GM18858 (cell line): ENCODE results near the gene C15orf39.
"Not testable (repeated sequence)": the region's sequence is repeated elsewhere in the genome, so short reads cannot be mapped to it uniquely, and the experiment has no call there.

Experiments used
- ATAC-seq: cut with Tn5 transposase; IDR thresholded peaks from one replicate; pipeline ENCODE4 v1.9.1; 2021; ENCODE audit not compliant: unreplicated experiment

The C15orf39 gene

GRCh38 chr15:75201616-75202250, at the start of gene C15orf39:
Gene C15orf39, plus strand, starts transcription at chr15:75201882. Its CDS starts 4,167 bp downstream, at chr15:75206049.
- ATAC-seq = no peak

GRCh38 chr15:75152382-75153079, 49.2 kb upstream of the C15orf39 start:
- no peak for ATAC-seq

- ATAC-seq = no peak
Observed at GRCh38 chr15:75153087-75153486, 48.6 kb upstream of the C15orf39 start.

- ATAC-seq = no peak
Observed at GRCh38 chr15:75153565-75154276, 48.0 kb upstream of the C15orf39 start.

- ATAC-seq = no peak
Observed at GRCh38 chr15:75154461-75155062, 47.1 kb upstream of the C15orf39 start.

GRCh38 chr15:75156326-75157215, 45.1 kb upstream of the C15orf39 start:
- ATAC-seq = no peak

GRCh38 chr15:75158402-75158801, 43.3 kb upstream of the C15orf39 start:
- ATAC-seq = no peak

- no peak for ATAC-seq
Observed at GRCh38 chr15:75159244-75159643, 42.4 kb upstream of the C15orf39 start.

- no peak for ATAC-seq
Observed at GRCh38 chr15:75161106-75161916, 40.4 kb upstream of the C15orf39 start.

GRCh38 chr15:75161917-75162414, 39.7 kb upstream of the C15orf39 start:
- ATAC-seq = no peak

- no peak for ATAC-seq
Observed at GRCh38 chr15:75163150-75163564, 38.5 kb upstream of the C15orf39 start.

GRCh38 chr15:75164625-75165350, 36.9 kb upstream of the C15orf39 start:
- ATAC-seq = no peak

GRCh38 chr15:75166489-75167063, 35.1 kb upstream of the C15orf39 start:
- not testable (repeated sequence) for ATAC-seq

- ATAC-seq = no peak
Observed at GRCh38 chr15:75167588-75168350, 33.9 kb upstream of the C15orf39 start.

- ATAC-seq = no peak
Observed at GRCh38 chr15:75168374-75168773, 33.3 kb upstream of the C15orf39 start.

GRCh38 chr15:75170203-75170602, 31.5 kb upstream of the C15orf39 start:
- no peak for ATAC-seq

- no peak for ATAC-seq
Observed at GRCh38 chr15:75170711-75171341, 30.9 kb upstream of the C15orf39 start.
